ENCODE results near the gene SDF4.

GRCh38 chr1:1254667-1254998, 22.8 kb upstream of the SDF4 start:
- TF ChIP-seq CTCF (IDR thresholded peaks at IDR 0.05), result no peak
- TF ChIP-seq POLR2AphosphoS5 (IDR thresholded peaks at IDR 0.05), result no peak
- TF ChIP-seq POLR2A (IDR thresholded peaks at IDR 0.05), result no peak

Measured in sigmoid colon (tissue), 4 donors.